Prostate gland (tissue), 2 donors: ENCODE measurements around the gene GNB3. TPM values are rescaled to one million over a fixed set of nuclear protein-coding genes. Genes with fewer than 3 reads are reported as not detected.

Experiments
- DNase-seq: peaks from one replicate; pipeline ENCODE4 v3.0.0-alpha.2; 2019; ENCODE audit warnings: low spot score
- H3K27ac ChIP-seq, 2 donors: fragments of 200-600 bp; sonication (generic); 2 replicates each; pipeline ENCODE4 v1.5.1; 2017 to 2019
- H3K27me3 ChIP-seq: fragments of 200-600 bp; sonication (generic); replicated peaks from 2 replicates; pipeline ENCODE4 v1.5.1; 2019; ENCODE audit not compliant: insufficient read depth
- H3K36me3 ChIP-seq, 2 donors: fragments of 200-600 bp; sonication (generic); 1 replicate in 1 of 2; 2 replicates in 1 of 2; pipeline versions ENCODE4 v1.5.1 to v1.8.1; 2017 to 2019
- H3K4me1 ChIP-seq: fragments of 200-600 bp; sonication (generic); replicated peaks from 2 replicates; pipeline ENCODE4 v1.5.1; 2019
- H3K4me3 ChIP-seq, 2 donors: fragments of 200-600 bp; sonication (generic); 2 replicates each; pipeline ENCODE4 v1.5.1; 2017 to 2019
- H3K9me3 ChIP-seq: fragments of 200-600 bp; sonication (generic); 2 replicates; pipeline ENCODE4 v1.5.1; 2017
- CTCF ChIP-seq, 4 experiments: fragments of 200-600 bp in 2 of 4; fragments of 450-650 bp in 2 of 4; sonication (generic) in 2 of 4; IDR thresholded peaks; 1 replicate in 3 of 4; 2 replicates in 1 of 4; pipeline ENCODE4 v1.5.1; 2016 to 2019; ENCODE audit warnings: antibody characterized with exemption in 4 of 4, mild to moderate bottlenecking in 2 of 4, moderate library complexity in 2 of 4
- POLR2A ChIP-seq: fragments of 450-650 bp; IDR thresholded peaks from one replicate; pipeline ENCODE4 v1.6.1; 2016; ENCODE audit warnings: antibody characterized with exemption, mild to moderate bottlenecking
- POLR2AphosphoS5 ChIP-seq: sonication (generic); formaldehyde crosslinking; IDR thresholded peaks from one replicate; pipeline ENCODE4 v1.6.1; 2017; ENCODE audit warnings: antibody characterized with exemption
- WGBS: methylation state at CpG from one replicate; pipeline ENCODE4 v1.1.5; 2018; 5-methylcytosine and 5-hydroxymethylcytosine counted together
- intact Hi-C: fragments of 100-400 bp; cut with DNase I; formaldehyde crosslinking; loops from one replicate; pipeline ENCODE4 v1.14.2; 2022
- total RNA-seq, 2 donors: library from RNA; depleted of rRNA; stranded (reverse); fragments of >200 nt; gene quantifications; one replicate each; pipeline ENCODE4 v1.1.0, GENCODE V29; 2016

GNB3 gene
- total RNA-seq, 2 donors from 2014 or later: 2.3 to 2.4 TPM

DNA sequence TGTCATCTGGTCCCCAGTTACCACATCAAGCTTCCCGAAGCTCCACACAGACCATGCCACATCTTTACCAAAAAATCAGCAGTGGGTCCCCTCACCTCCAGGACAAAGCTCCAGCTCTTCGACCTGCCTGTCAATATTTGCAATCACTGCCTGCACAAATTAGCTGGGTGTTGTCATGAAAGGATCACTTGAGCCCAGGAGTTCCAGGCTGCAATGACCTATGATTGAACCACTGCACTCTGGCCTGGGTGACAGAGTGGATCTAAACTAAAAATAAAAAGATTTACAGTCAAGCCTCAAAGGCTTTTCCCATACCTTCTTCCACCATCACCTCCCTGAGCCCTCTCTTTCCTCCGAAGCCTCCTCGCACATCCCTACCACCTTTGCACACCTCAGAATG, 44.1 kb upstream of the GNB3 start:
- intact Hi-C loops: no loop called here
- Histone ChIP-seq H3K36me3 (no peaks in the 10 kb centered on the region), H3K27me3 (no peaks in the 10 kb centered on the region), H3K4me1 (no peaks in the 10 kb centered on the region), H3K9me3 (no peaks in the 10 kb centered on the region), H3K4me3 (no peak overlapping the region), H3K27ac (no peak overlapping the region)
- DNase-seq: no peak
- TF ChIP-seq POLR2AphosphoS5 (no peak), CTCF (IDR thresholded peaks at IDR 0.05) (no peak), POLR2A (no peak)
- WGBS: 95% methylated on average over 4 of the region's 4 CpGs

DNA sequence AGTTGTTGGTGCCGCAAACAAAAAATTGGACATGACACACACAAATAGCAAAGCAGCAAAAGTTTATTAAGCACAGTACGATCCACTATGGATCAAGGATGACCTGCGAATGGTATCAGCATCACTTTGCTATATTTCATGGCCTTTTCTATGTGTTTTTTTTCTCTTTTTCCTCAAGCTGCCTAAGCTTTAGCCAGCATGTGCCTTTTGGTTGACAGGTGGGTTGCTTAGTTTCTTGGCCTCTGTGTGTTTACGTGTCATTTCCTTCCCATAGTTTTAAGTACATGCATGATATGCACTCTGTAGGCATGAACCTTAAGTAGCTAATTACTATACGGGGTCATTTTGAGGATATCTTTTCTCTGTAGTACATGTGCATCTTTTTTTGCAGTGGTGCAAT, 41.6 kb upstream of the GNB3 start:
- H3K27ac ChIP-seq: no peak overlapping the region
- no peaks in the 10 kb centered on the region for H3K27me3 ChIP-seq
- H3K4me3 ChIP-seq: no peak overlapping the region
- DNase-seq: no peak
- intact Hi-C loops: no loop called here
- H3K36me3 ChIP-seq: no peaks in the 10 kb centered on the region
- no peaks in the 10 kb centered on the region for H3K9me3 ChIP-seq
- H3K4me1 ChIP-seq: no peaks in the 10 kb centered on the region
- TF ChIP-seq CTCF (IDR thresholded peaks at IDR 0.05) (no peak), POLR2A (no peak), POLR2AphosphoS5 (no peak)
- 90% methylated on average over 5 of the region's 5 CpGs for WGBS

- H3K36me3 ChIP-seq: no peaks in the 10 kb centered on the region
- no peaks in the 10 kb centered on the region for H3K27me3 ChIP-seq
- intact Hi-C loops: no loop called here
- H3K27ac ChIP-seq: no peak overlapping the region
- H3K4me1 ChIP-seq: no peaks in the 10 kb centered on the region
- no peaks in the 10 kb centered on the region for H3K9me3 ChIP-seq
- no peak overlapping the region for H3K4me3 ChIP-seq
- WGBS: 66% methylated on average over 1 of the region's 1 CpG
- no peak for DNase-seq
- TF ChIP-seq POLR2A (no peak), POLR2AphosphoS5 (no peak), CTCF (IDR thresholded peaks at IDR 0.05) (no peak)
Observed at GRCh38 chr12:6807170-6807569, 33.6 kb upstream of the GNB3 start.

- Histone ChIP-seq H3K9me3 (no peaks in the 10 kb centered on the region), H3K36me3 (no peaks in the 10 kb centered on the region), H3K4me1 (no peaks in the 10 kb centered on the region), H3K27me3 (no peaks in the 10 kb centered on the region), H3K4me3 (no peak overlapping the region), H3K27ac (no peak overlapping the region)
- no peak for DNase-seq
- intact Hi-C loops: no loop called here
- TF ChIP-seq CTCF (IDR thresholded peaks at IDR 0.05): no peak
- no peak for TF ChIP-seq POLR2AphosphoS5
- no peak for TF ChIP-seq POLR2A
- 83% methylated on average over 10 of the region's 10 CpGs for WGBS
Observed at GRCh38 chr12:6809056-6809455, 31.7 kb upstream of the GNB3 start.

DNA sequence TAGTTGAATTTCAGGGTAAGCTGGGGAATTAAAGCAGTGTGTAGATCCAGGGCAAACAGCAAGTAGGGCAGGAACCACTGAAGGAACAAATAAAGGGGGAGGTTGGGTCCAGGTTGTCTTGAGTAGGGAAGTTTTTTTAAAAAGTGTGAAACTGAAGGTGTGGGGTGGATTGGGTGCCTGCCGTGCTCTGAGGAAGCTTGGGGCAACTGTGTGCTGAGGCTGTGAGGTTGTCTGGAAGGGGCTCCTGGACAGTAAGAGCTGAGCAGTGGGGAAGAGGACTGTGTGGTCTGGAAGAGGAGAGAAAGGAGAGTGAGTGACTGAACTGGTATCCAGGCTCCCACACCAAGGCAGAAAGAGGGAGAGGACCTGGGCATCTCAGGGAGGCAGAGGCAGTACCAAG, 30.0 kb upstream of the GNB3 start:
- intact Hi-C loops: no loop called here
- Histone ChIP-seq H3K27ac (no peak overlapping the region), H3K36me3 (no peaks in the 10 kb centered on the region), H3K4me1 (no peaks in the 10 kb centered on the region), H3K9me3 (no peaks in the 10 kb centered on the region), H3K4me3 (no peak overlapping the region), H3K27me3 (no peaks in the 10 kb centered on the region)
- 65% methylated on average over 1 of the region's 1 CpG for WGBS
- no peak for TF ChIP-seq CTCF (IDR thresholded peaks at IDR 0.05)
- no peak for TF ChIP-seq POLR2AphosphoS5
- no peak for TF ChIP-seq POLR2A
- DNase-seq: no peak
